ENCODE measurements around the gene RIMS4. TPM values are rescaled to one million over a fixed set of nuclear protein-coding genes. Genes with fewer than 3 reads are reported as not detected.

The RIMS4 gene
- total and polyA plus RNA-seq, 2 of the 13 experiments (the other 11 are each of a cell fraction or from before 2014, with no cell fraction given), result 0.01 to 0.07 TPM

GRCh38 chr20:44776980-44777379 is 33.4 kb downstream of the RIMS4 start (continued):
- TF ChIP-seq ARID4A (CRISPR knock-in tag; IDR thresholded peaks at IDR 0.05; ENCODE audit: borderline replicate concordance), result peak; percentile 25; the same call in 1 of the 2 replicates
- no peak for TF ChIP-seq LCORL (IDR thresholded peaks at IDR 0.05)
- TF ChIP-seq LCORL (CRISPR knock-in tag; IDR thresholded peaks at IDR 0.05), result no peak
- no peak for TF ChIP-seq ZNF251 (CRISPR knock-in tag; IDR thresholded peaks at IDR 0.05)
- no peak for TF ChIP-seq JDP2 (CRISPR knock-in tag; IDR thresholded peaks at IDR 0.05; ENCODE audit: borderline replicate concordance)
- TF ChIP-seq ZBTB8A (CRISPR knock-in tag; IDR thresholded peaks at IDR 0.05; ENCODE audit: borderline replicate concordance, low read depth), result no peak
- no peak for TF ChIP-seq POGZ (CRISPR knock-in tag; IDR thresholded peaks at IDR 0.05)
- 0 out of 2 replicates have a peak, but pooled peaks have one; percentile 60 for TF ChIP-seq ZNF256 (CRISPR knock-in tag; conservative IDR thresholded peaks at IDR 0.05)
- no peak for TF ChIP-seq ZSCAN30 (CRISPR knock-in tag; IDR thresholded peaks at IDR 0.05)
- 0 out of 2 replicates have a peak, but pooled peaks have one; percentile 55 for TF ChIP-seq CREB3 (CRISPR knock-in tag; IDR thresholded peaks at IDR 0.05)
- TF ChIP-seq ZNF224 (CRISPR knock-in tag; IDR thresholded peaks at IDR 0.05), result no peak
- no peak for TF ChIP-seq PHB2 (IDR thresholded peaks at IDR 0.05; ENCODE audit: partially characterized antibody)
- TF ChIP-seq ZNF350 (CRISPR knock-in tag; IDR thresholded peaks at IDR 0.05; ENCODE audit: borderline replicate concordance, low read depth), result no peak
- no peak for TF ChIP-seq GPBP1L1 (CRISPR knock-in tag; IDR thresholded peaks at IDR 0.05)
- 0 out of 2 replicates have a peak, but pooled peaks have one; percentile 70 for TF ChIP-seq ZNF335 (CRISPR knock-in tag; IDR thresholded peaks at IDR 0.05)
- peak; percentile 37; the same call in 1 of the 2 replicates for TF ChIP-seq ZNF800 (CRISPR knock-in tag; IDR thresholded peaks at IDR 0.05)
- no peak for TF ChIP-seq ZNF570 (CRISPR knock-in tag; IDR thresholded peaks at IDR 0.05; ENCODE audit: borderline replicate concordance)
- no peak for TF ChIP-seq BCLAF1 (IDR thresholded peaks at IDR 0.05)
- 0 out of 2 replicates have a peak, but pooled peaks have one; percentile 48 for TF ChIP-seq SNAPC5 (CRISPR knock-in tag; IDR thresholded peaks at IDR 0.05; ENCODE audit: borderline replicate concordance)
